GM18505 (cell line): ENCODE measurements around the gene SEBOX.

ENCODE experiments used
- ATAC-seq: cut with Tn5 transposase; IDR thresholded peaks from one replicate; pipeline ENCODE4 v1.9.1; 2021; ENCODE audit not compliant: unreplicated experiment
- POLR2A ChIP-seq: IDR thresholded peaks from 4 replicates; pipeline ENCODE4 v1.6.1; 2011; ENCODE audit warnings: borderline replicate concordance; ENCODE audit not compliant: insufficient read depth, insufficient read length; ENCODE audit errors: extremely low read depth

SEBOX gene

GRCh38 chr17:28368915-28369683 is 4.1 kb upstream of the SEBOX start:
- ATAC-seq: no peak
- no peak for TF ChIP-seq POLR2A

GRCh38 chr17:28368306-28368831 is 3.4 kb upstream of the SEBOX start:
- no peak for ATAC-seq

GRCh38 chr17:28367641-28368305 is 2.8 kb upstream of the SEBOX start:
- no peak for TF ChIP-seq POLR2A
- ATAC-seq: no peak

More at GRCh38 chr17:28368306-28368831, 3.4 kb upstream of the SEBOX start:
- TF ChIP-seq POLR2A: no peak

GRCh38 chr17:28366605-28367004 is 1.6 kb upstream of the SEBOX start:
- no peak for ATAC-seq
- no peak for TF ChIP-seq POLR2A

GRCh38 chr17:28365487-28365886 is 488 bp upstream of the SEBOX start:
- no peak for ATAC-seq
- TF ChIP-seq POLR2A: no peak

GRCh38 chr17:28363776-28364650 is 986 bp downstream of the SEBOX start:
- TF ChIP-seq POLR2A: no peak
- ATAC-seq: no peak

GRCh38 chr17:28363186-28363585 is 1.8 kb downstream of the SEBOX start:
- no peak for TF ChIP-seq POLR2A
- ATAC-seq: no peak

- no peak for ATAC-seq
- no peak for TF ChIP-seq POLR2A
These were observed 7.2 kb downstream of the SEBOX start for GRCh38 chr17:28357901-28358197.

- peak; percentile 97 for ATAC-seq
- peak; percentile 93 for TF ChIP-seq POLR2A
These were observed 7.7 kb downstream of the SEBOX start, which contains the start of gene POLDIP2 for GRCh38 chr17:28357061-28357900. POLDIP2 (minus strand) TSS chr17:28357527; CDS start chr17:28357448, 79 bp downstream.

- TF ChIP-seq POLR2A: no peak
- no peak for ATAC-seq
These were observed 14.7 kb downstream of the SEBOX start for GRCh38 chr17:28350271-28350670.

GRCh38 chr17:28348979-28349378 is 16.0 kb downstream of the SEBOX start:
- no peak for ATAC-seq
- TF ChIP-seq POLR2A: no peak

GRCh38 chr17:28347261-28347891 is 17.6 kb downstream of the SEBOX start:
- no peak for ATAC-seq

More at GRCh38 chr17:28347261-28347891, 17.6 kb downstream of the SEBOX start:
- TF ChIP-seq POLR2A: no peak
